Upper lobe of left lung (tissue), 4 donors: ENCODE data around the gene GNG3.
"Not testable (repeated sequence)": the region's sequence is repeated elsewhere in the genome, so short reads cannot be mapped to it uniquely, and the experiment has no call there.

Experiments
- EP300 ChIP-seq, 4 donors: sonication (generic); formaldehyde crosslinking; IDR thresholded peaks; one replicate each; pipeline ENCODE4 v1.5.1; 2017; ENCODE audit warnings: antibody characterized with exemption in 4 of 4, control low read depth in 2 of 4
- POLR2A ChIP-seq, 4 donors: fragments of 450-650 bp; IDR thresholded peaks; one replicate each; pipeline ENCODE4 v1.5.1; 2016 to 2017; ENCODE audit warnings: antibody characterized with exemption in 4 of 4, mild to moderate bottlenecking in 2 of 4
- POLR2AphosphoS5 ChIP-seq, 2 donors: sonication (generic); formaldehyde crosslinking; IDR thresholded peaks; one replicate each; pipeline ENCODE4 v1.5.1; 2017; ENCODE audit warnings: antibody characterized with exemption in 2 of 2
- TF ChIP-seq, protein P1 (sequence below), 6 experiments: fragments of 450-650 bp in 4 of 6; fragments of 200-600 bp in 2 of 6; sonication (generic) in 2 of 6; IDR thresholded peaks; one replicate each; pipeline ENCODE4 v1.5.1; 2016 to 2019; ENCODE audit warnings: antibody characterized with exemption in 6 of 6

- TF ChIP-seq, protein P1, sequence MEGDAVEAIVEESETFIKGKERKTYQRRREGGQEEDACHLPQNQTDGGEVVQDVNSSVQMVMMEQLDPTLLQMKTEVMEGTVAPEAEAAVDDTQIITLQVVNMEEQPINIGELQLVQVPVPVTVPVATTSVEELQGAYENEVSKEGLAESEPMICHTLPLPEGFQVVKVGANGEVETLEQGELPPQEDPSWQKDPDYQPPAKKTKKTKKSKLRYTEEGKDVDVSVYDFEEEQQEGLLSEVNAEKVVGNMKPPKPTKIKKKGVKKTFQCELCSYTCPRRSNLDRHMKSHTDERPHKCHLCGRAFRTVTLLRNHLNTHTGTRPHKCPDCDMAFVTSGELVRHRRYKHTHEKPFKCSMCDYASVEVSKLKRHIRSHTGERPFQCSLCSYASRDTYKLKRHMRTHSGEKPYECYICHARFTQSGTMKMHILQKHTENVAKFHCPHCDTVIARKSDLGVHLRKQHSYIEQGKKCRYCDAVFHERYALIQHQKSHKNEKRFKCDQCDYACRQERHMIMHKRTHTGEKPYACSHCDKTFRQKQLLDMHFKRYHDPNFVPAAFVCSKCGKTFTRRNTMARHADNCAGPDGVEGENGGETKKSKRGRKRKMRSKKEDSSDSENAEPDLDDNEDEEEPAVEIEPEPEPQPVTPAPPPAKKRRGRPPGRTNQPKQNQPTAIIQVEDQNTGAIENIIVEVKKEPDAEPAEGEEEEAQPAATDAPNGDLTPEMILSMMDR (IDR thresholded peaks at IDR 0.05), result not testable (repeated sequence)
- TF ChIP-seq POLR2A, EP300, POLR2AphosphoS5 (IDR thresholded peaks at IDR 0.05): not testable (repeated sequence)
These were observed 22.6 kb downstream of the GNG3 start for GRCh38 chr11:62730076-62730475.
